Measurements from ENCODE around the gene RGS4.
A peak's percentile ranks its signal among the peaks of the same experiment; 100 is the strongest.
"Not testable (repeated sequence)": the region's sequence is repeated elsewhere in the genome, so short reads cannot be mapped to it uniquely, and the experiment has no call there.

RGS4 gene

GRCh38 chr1:163068716-163069115 is 445 bp upstream of the RGS4 start:
- no peak for DNase-seq (ENCODE audit: low read depth in 2 of 2)

- DNase-seq (ENCODE audit: low read depth in 2 of 2) = no peak
These were observed 605 bp downstream of the RGS4 start for GRCh38 chr1:163069655-163070277.

GRCh38 chr1:163071405-163072255 is 2.5 kb downstream of the RGS4 start:
- DNase-seq (ENCODE audit: low read depth in 2 of 2) = peak; percentile 1 to 30

GRCh38 chr1:163072658-163073057 is 3.5 kb downstream of the RGS4 start:
- no peak for DNase-seq (ENCODE audit: low read depth in 2 of 2)

- DNase-seq (ENCODE audit: low read depth in 2 of 2) = no peak
These were observed 4.8 kb downstream of the RGS4 start for GRCh38 chr1:163074004-163074403.

GRCh38 chr1:163074716-163075284 is 5.6 kb downstream of the RGS4 start:
- DNase-seq (ENCODE audit: low read depth in 2 of 2) = no peak

GRCh38 chr1:163076044-163076443 is 6.9 kb downstream of the RGS4 start:
- no peak for DNase-seq (ENCODE audit: low read depth in 2 of 2)

GRCh38 chr1:163076446-163076845 is 7.3 kb downstream of the RGS4 start:
- no peak for DNase-seq (ENCODE audit: low read depth in 2 of 2)

- DNase-seq (ENCODE audit: low read depth in 2 of 2) = no peak
These were observed 8.0 kb downstream of the RGS4 start for GRCh38 chr1:163076981-163077761.

- DNase-seq (ENCODE audit: low read depth in 2 of 2) = no peak
These were observed 13.8 kb downstream of the RGS4 start for GRCh38 chr1:163082971-163083370.

GRCh38 chr1:163083690-163084089 is 14.5 kb downstream of the RGS4 start:
- DNase-seq (ENCODE audit: low read depth in 2 of 2) = no peak

- DNase-seq (ENCODE audit: low read depth in 2 of 2) = no peak
These were observed 15.2 kb downstream of the RGS4 start for GRCh38 chr1:163084330-163084729.

- DNase-seq (ENCODE audit: low read depth in 2 of 2) = no peak
These were observed 16.1 kb downstream of the RGS4 start for GRCh38 chr1:163085041-163085903.

- no peak for DNase-seq (ENCODE audit: low read depth in 2 of 2)
These were observed 16.7 kb downstream of the RGS4 start for GRCh38 chr1:163085904-163086268.

- not testable (repeated sequence) for DNase-seq (ENCODE audit: low read depth in 2 of 2)
These were observed 20.0 kb downstream of the RGS4 start for GRCh38 chr1:163089117-163089516.

- DNase-seq (ENCODE audit: low read depth in 2 of 2) = no peak
These were observed 21.3 kb downstream of the RGS4 start for GRCh38 chr1:163090321-163090945.

- DNase-seq (ENCODE audit: low read depth in 2 of 2) = no peak
These were observed 24.0 kb downstream of the RGS4 start for GRCh38 chr1:163093169-163093568.

- no peak for DNase-seq (ENCODE audit: low read depth in 2 of 2)
These were observed 24.4 kb downstream of the RGS4 start for GRCh38 chr1:163093579-163093978.

GRCh38 chr1:163094182-163094581 is 25.0 kb downstream of the RGS4 start:
- DNase-seq (ENCODE audit: low read depth in 2 of 2) = no peak

- no peak for DNase-seq (ENCODE audit: low read depth in 2 of 2)
These were observed 25.4 kb downstream of the RGS4 start for GRCh38 chr1:163094589-163094988.

- DNase-seq (ENCODE audit: low read depth in 2 of 2) = no peak
These were observed 26.1 kb downstream of the RGS4 start for GRCh38 chr1:163095213-163095612.
